DND-41 (cell line): ENCODE results near the gene BCLAF3.

Experiments
- ATAC-seq: fragments of 200-7000 bp; cut with Tn5 transposase; 3 replicates; pipeline ENCODE4 v1.9.1; 2021; ENCODE audit warnings: low read depth; ENCODE audit not compliant: insufficient read depth
- DNase-seq: peaks from one replicate; pipeline ENCODE4 v3.0.0-alpha.2; 2020
- H2AFZ ChIP-seq: 2 replicates; pipeline ENCODE4 v1.6.0; 2012; ENCODE audit warnings: low read depth, low read length
- H3K27ac ChIP-seq: 2 replicates; pipeline ENCODE4 v1.5.1; 2012; ENCODE audit warnings: low read length, inconsistent platforms
- H3K27me3 ChIP-seq: fragments of 200-600 bp; sonication (generic); 2 replicates; pipeline ENCODE4 v1.6.0; 2012; ENCODE audit warnings: low read length, mild to moderate bottlenecking, inconsistent platforms; ENCODE audit not compliant: insufficient read depth, poor library complexity
- H3K36me3 ChIP-seq: 2 replicates; pipeline ENCODE4 v1.5.1; 2012; ENCODE audit warnings: low read length, inconsistent platforms; ENCODE audit not compliant: insufficient read depth
- H3K4me1 ChIP-seq: 2 replicates; pipeline ENCODE4 v1.5.1; 2012; ENCODE audit warnings: mild to moderate bottlenecking, low read length; ENCODE audit not compliant: insufficient read depth
- H3K4me2 ChIP-seq: 2 replicates; pipeline ENCODE4 v1.6.0; 2012; ENCODE audit warnings: mild to moderate bottlenecking, moderate library complexity, low read length, inconsistent platforms; ENCODE audit not compliant: insufficient read depth
- H3K4me3 ChIP-seq, 2 experiments: fragments of 200-600 bp in 1 of 2; shearing (Covaris generic) in 1 of 2; 2 replicates each; pipeline ENCODE4 v1.5.1; 2012 to 2016; ENCODE audit warnings: inconsistent platforms in 2 of 2, low read length in 2 of 2, mild to moderate bottlenecking in 2 of 2, low read depth in 1 of 2, moderate library complexity in 1 of 2
- H3K79me2 ChIP-seq: 2 replicates; pipeline ENCODE4 v1.6.0; 2012; ENCODE audit warnings: low read length, inconsistent platforms; ENCODE audit not compliant: insufficient read depth
- H3K9ac ChIP-seq: 2 replicates; pipeline ENCODE4 v1.6.0; 2012; ENCODE audit warnings: low read depth, mild to moderate bottlenecking, inconsistent platforms, low read length, moderate library complexity
- H3K9me3 ChIP-seq: 2 replicates; pipeline ENCODE4 v1.5.1; 2012; ENCODE audit warnings: low read length, moderate library complexity, mild to moderate bottlenecking, inconsistent platforms; ENCODE audit not compliant: insufficient read depth, severe bottlenecking
- H4K20me1 ChIP-seq: 2 replicates; pipeline ENCODE4 v1.6.0; 2012; ENCODE audit warnings: low read length; ENCODE audit not compliant: insufficient read depth
- CTCF ChIP-seq: IDR thresholded peaks from 2 replicates; pipeline ENCODE4 v1.5.1; 2012; ENCODE audit warnings: borderline replicate concordance, low read length, moderate library complexity, mild to moderate bottlenecking; ENCODE audit not compliant: poor library complexity, severe bottlenecking; ENCODE audit errors: extremely low read depth
- EZH2 ChIP-seq: IDR thresholded peaks from 3 replicates; pipeline ENCODE4 v1.6.1; 2012; ENCODE audit warnings: borderline replicate concordance, low read depth, mild to moderate bottlenecking, moderate library complexity, low read length, inconsistent platforms; ENCODE audit not compliant: severe bottlenecking

BCLAF3 gene

GRCh38 chrX:19964017-19964710 lies 26.7 kb downstream of the BCLAF3 start:
- Histone ChIP-seq H3K4me1 (no peaks in the 10 kb centered on the region), H3K9me3 (no peaks in the 10 kb centered on the region), H3K27ac (no peak overlapping the region), H4K20me1 (no peaks in the 10 kb centered on the region), H3K4me2 (no peak overlapping the region), H3K4me3 (no peak overlapping the region), H2AFZ (no peak overlapping the region), H3K79me2 (no peaks in the 10 kb centered on the region), H3K36me3 (peaks cover 15% of the 10 kb centered on the region; the same call in 1 of the 2 replicates), H3K27me3 (no peaks in the 10 kb centered on the region), H3K9ac (no peak overlapping the region)
- no peak for ATAC-seq
- no peak for DNase-seq
- TF ChIP-seq CTCF (no peak), EZH2 (no peak)

GRCh38 chrX:19960913-19961312 lies 29.9 kb downstream of the BCLAF3 start:
- Histone ChIP-seq H3K4me2 (no peak overlapping the region), H3K79me2 (no peaks in the 10 kb centered on the region), H3K27ac (no peak overlapping the region), H2AFZ (no peak overlapping the region), H3K36me3 (peaks cover 7% of the 10 kb centered on the region; the same call in 1 of the 2 replicates), H3K4me3 (no peak overlapping the region), H3K4me1 (no peaks in the 10 kb centered on the region), H3K9ac (no peak overlapping the region), H4K20me1 (no peaks in the 10 kb centered on the region), H3K27me3 (no peaks in the 10 kb centered on the region), H3K9me3 (no peaks in the 10 kb centered on the region)
- TF ChIP-seq EZH2 = no peak
- TF ChIP-seq CTCF = no peak
- no peak for ATAC-seq
- no peak for DNase-seq

GRCh38 chrX:19958552-19959486 lies 32.0 kb downstream of the BCLAF3 start:
- no peaks in the 10 kb centered on the region for H3K9me3 ChIP-seq
- ATAC-seq = no peak
- no peak overlapping the region for H3K27ac ChIP-seq
- H3K27me3 ChIP-seq = no peaks in the 10 kb centered on the region
- TF ChIP-seq EZH2 (no peak), CTCF (no peak)
- DNase-seq = no peak
- no peaks in the 10 kb centered on the region for H3K79me2 ChIP-seq
- H3K4me3 ChIP-seq = no peak overlapping the region
- no peaks in the 10 kb centered on the region for H3K4me1 ChIP-seq
- no peak overlapping the region for H3K4me2 ChIP-seq
- no peak overlapping the region for H2AFZ ChIP-seq
- H3K9ac ChIP-seq = no peak overlapping the region
- no peaks in the 10 kb centered on the region for H3K36me3 ChIP-seq
- no peaks in the 10 kb centered on the region for H4K20me1 ChIP-seq
